Tongue (tissue), 2 donors: ENCODE results near the gene ASCC1. TPM values are rescaled to one million over a fixed set of nuclear protein-coding genes. Genes with fewer than 3 reads are reported as not detected.
"Not testable (repeated sequence)": the region's sequence is repeated elsewhere in the genome, so short reads cannot be mapped to it uniquely, and the experiment has no call there.

Experiments used
- DNase-seq: peaks from one replicate; pipeline ENCODE4 v3.0.0-alpha.2; 2015
- total RNA-seq: library from RNA; depleted of rRNA; stranded (reverse); fragments of >200 nt; gene quantifications from one replicate; pipeline ENCODE4 v1.2.3, GENCODE V29; 2014

ASCC1 gene
- total RNA-seq, 1 donor from 2014 or later: 29.0 TPM

GRCh38 chr10:72219235-72219814, 3.2 kb upstream of the ASCC1 start:
- no peak for DNase-seq

- DNase-seq: no peak
Observed at GRCh38 chr10:72218726-72219125, 2.6 kb upstream of the ASCC1 start.

GRCh38 chr10:72218325-72218724, 2.2 kb upstream of the ASCC1 start:
- no peak for DNase-seq

- DNase-seq: not testable (repeated sequence)
Observed at GRCh38 chr10:72211832-72212231, 4.2 kb downstream of the ASCC1 start.

GRCh38 chr10:72211381-72211780, 4.7 kb downstream of the ASCC1 start:
- not testable (repeated sequence) for DNase-seq

- not testable (repeated sequence) for DNase-seq
Observed at GRCh38 chr10:72208526-72208925, 7.5 kb downstream of the ASCC1 start.

- DNase-seq: no peak
Observed at GRCh38 chr10:72206511-72207229, 9.4 kb downstream of the ASCC1 start.

- DNase-seq: no peak
Observed at GRCh38 chr10:72204724-72205123, 11.4 kb downstream of the ASCC1 start.

- DNase-seq: no peak
Observed at GRCh38 chr10:72204296-72204695, 11.8 kb downstream of the ASCC1 start.

- no peak for DNase-seq
Observed at GRCh38 chr10:72201293-72201692, 14.8 kb downstream of the ASCC1 start.

GRCh38 chr10:72200883-72201282, 15.2 kb downstream of the ASCC1 start:
- no peak for DNase-seq

GRCh38 chr10:72194949-72195348, 21.1 kb downstream of the ASCC1 start:
- no peak for DNase-seq

- no peak for DNase-seq
Observed at GRCh38 chr10:72186982-72187330, 29.1 kb downstream of the ASCC1 start.

GRCh38 chr10:72186258-72186981, 29.7 kb downstream of the ASCC1 start:
- peak; percentile 59 for DNase-seq

GRCh38 chr10:72184156-72184555, 31.9 kb downstream of the ASCC1 start:
- DNase-seq: no peak

GRCh38 chr10:72177454-72177853, 38.6 kb downstream of the ASCC1 start:
- DNase-seq: no peak

- no peak for DNase-seq
Observed at GRCh38 chr10:72176701-72177100, 39.4 kb downstream of the ASCC1 start.

GRCh38 chr10:72175149-72175548, 40.9 kb downstream of the ASCC1 start:
- no peak for DNase-seq

- no peak for DNase-seq
Observed at GRCh38 chr10:72174297-72174662, 41.8 kb downstream of the ASCC1 start.

GRCh38 chr10:72173619-72174296, 42.3 kb downstream of the ASCC1 start:
- no peak for DNase-seq

- no peak for DNase-seq
Observed at GRCh38 chr10:72173262-72173618, 42.8 kb downstream of the ASCC1 start.

- no peak for DNase-seq
Observed at GRCh38 chr10:72171175-72171630, 44.9 kb downstream of the ASCC1 start.

- DNase-seq: no peak
Observed at GRCh38 chr10:72170733-72171132, 45.3 kb downstream of the ASCC1 start.
